SK-N-SH treated with all-trans-retinoic acid at 6 μM for 48 hours (cell line): ENCODE measurements around the gene SAP30L.

Experiments used
- ARNTL ChIP-seq: fragments of 450-650 bp; formaldehyde crosslinking; IDR thresholded peaks from 2 replicates; pipeline ENCODE4 v1.5.0; 2020; ENCODE audit warnings: low read depth, mild to moderate bottlenecking, moderate library complexity, borderline replicate concordance
- CSDC2 ChIP-seq: fragments of 250-450 bp; sonication (Bioruptor Pico); IDR thresholded peaks from 2 replicates; pipeline ENCODE4 v1.5.0; 2020; ENCODE audit warnings: mild to moderate bottlenecking, moderate library complexity
- CSRNP3 ChIP-seq: fragments of 250-450 bp; sonication (Bioruptor Pico); IDR thresholded peaks from 2 replicates; pipeline ENCODE4 v1.5.1; 2021; ENCODE audit warnings: mild to moderate bottlenecking, moderate library complexity
- ISL1 ChIP-seq: fragments of 250-450 bp; sonication (Bioruptor Pico); IDR thresholded peaks from 2 replicates; pipeline ENCODE4 v2.1.2; 2022; ENCODE audit warnings: mild to moderate bottlenecking, moderate library complexity
- OSR1 ChIP-seq: fragments of 250-450 bp; sonication (Bioruptor Pico); IDR thresholded peaks from 2 replicates; pipeline ENCODE4 v1.8.0; 2022; ENCODE audit warnings: moderate library complexity, mild to moderate bottlenecking, inconsistent platforms
- TCF4 ChIP-seq: fragments of 250-450 bp; sonication (Bioruptor Pico); IDR thresholded peaks from 2 replicates; pipeline ENCODE4 v1.8.0; 2021; ENCODE audit warnings: mild to moderate bottlenecking, moderate library complexity, borderline replicate concordance
- TOX ChIP-seq: fragments of 250-450 bp; sonication (Bioruptor Pico); IDR thresholded peaks from 2 replicates; pipeline ENCODE4 v1.8.0; 2021; ENCODE audit warnings: mild to moderate bottlenecking, moderate library complexity, borderline replicate concordance
- ZFP30 ChIP-seq: fragments of 450-650 bp; formaldehyde crosslinking; IDR thresholded peaks from 2 replicates; pipeline ENCODE4 v1.5.0; 2022; ENCODE audit warnings: mild to moderate bottlenecking, moderate library complexity
- ZNF565 ChIP-seq: fragments of 450-650 bp; formaldehyde crosslinking; conservative IDR thresholded peaks from 2 replicates; pipeline ENCODE4 v1.5.0; 2020; ENCODE audit warnings: low read depth, mild to moderate bottlenecking, moderate library complexity
- ZNF70 ChIP-seq: fragments of 450-650 bp; formaldehyde crosslinking; IDR thresholded peaks from 2 replicates; pipeline ENCODE4 v1.5.0; 2020; ENCODE audit warnings: mild to moderate bottlenecking, moderate library complexity
- ZNF8 ChIP-seq: fragments of 450-650 bp; formaldehyde crosslinking; IDR thresholded peaks from 2 replicates; pipeline ENCODE4 v1.5.0; 2020; ENCODE audit warnings: mild to moderate bottlenecking, moderate library complexity

DNA sequence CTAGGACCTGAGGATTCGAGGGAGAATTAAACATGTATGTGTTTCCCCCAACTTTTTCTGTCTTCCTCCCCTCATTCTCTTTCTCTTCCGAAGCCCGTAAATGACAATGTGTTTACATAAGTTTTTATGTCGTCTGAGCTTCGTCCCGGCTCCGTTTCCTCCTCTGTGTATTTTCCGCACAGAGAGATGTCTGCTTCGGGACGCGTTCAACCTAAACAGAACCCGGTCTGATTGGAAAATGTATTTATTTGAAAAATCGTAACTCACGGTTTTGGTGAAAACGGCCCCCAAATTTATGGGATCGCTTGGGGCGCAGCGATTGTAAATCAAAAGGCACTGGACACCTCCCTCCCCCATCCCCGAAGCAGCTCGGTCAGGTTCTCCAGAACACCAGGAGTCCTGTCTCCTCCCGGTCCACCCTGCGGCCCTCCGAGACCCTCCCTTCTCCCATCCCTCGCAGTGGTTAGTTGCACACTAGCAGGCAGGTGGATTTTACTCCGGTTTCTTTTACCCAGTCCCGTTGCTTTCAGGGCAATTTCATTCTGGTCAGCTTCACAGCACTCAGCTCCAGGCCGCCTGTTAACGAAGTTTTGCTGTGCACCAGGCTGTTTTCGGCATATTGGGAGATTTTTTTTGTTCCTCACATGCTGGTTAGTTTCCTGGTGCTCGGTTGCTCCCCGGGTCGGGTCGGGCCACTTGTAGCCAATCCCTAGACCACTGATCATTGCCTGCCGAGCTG is 38.0 kb downstream of the SAP30L start:
- TF ChIP-seq ZFP30 (CRISPR knock-in tag) = no peak
- TF ChIP-seq ZNF70 (CRISPR knock-in tag) = no peak
- TF ChIP-seq TOX (CRISPR knock-in tag) = no peak
- no peak for TF ChIP-seq ZNF8 (CRISPR knock-in tag)
- no peak for TF ChIP-seq ISL1 (CRISPR knock-in tag)
- TF ChIP-seq ZNF565 (CRISPR knock-in tag) = no peak
- no peak for TF ChIP-seq CSRNP3 (CRISPR knock-in tag)
- no peak for TF ChIP-seq CSDC2 (CRISPR knock-in tag)
- no peak for TF ChIP-seq ARNTL
- no peak for TF ChIP-seq TCF4
- TF ChIP-seq OSR1 = no peak
